HEK293 (cell line): ENCODE measurements around the gene CTF1.

Source experiments
- CTCF ChIA-PET: fragments of 350-600 bp; formaldehyde crosslinking; extraction: SDS; loops from one replicate; lab custom pipeline; 2021; ENCODE audit warnings: antibody characterized with exemption; lab: Yijun Ruan, JAX
- POLR2A ChIA-PET: fragments of 300-600 bp; formaldehyde crosslinking; extraction: SDS; loops from one replicate; lab custom pipeline; 2020; ENCODE audit warnings: antibody characterized with exemption, inconsistent platforms; lab: Yijun Ruan, JAX
- H3K27ac ChIP-seq: fragments of 200-500 bp; sonication (Bioruptor generic); 2 replicates; pipeline ENCODE4 v1.5.1; 2014; ENCODE audit warnings: low read depth, low read length, control low read depth, inconsistent platforms; ENCODE audit errors: extremely low read depth
- H3K36me3 ChIP-seq, 2 experiments: fragments of 200-500 bp in 1 of 2; sonication (Bioruptor generic) in 1 of 2; 1 replicate in 1 of 2; 2 replicates in 1 of 2; pipeline ENCODE4 v1.5.1; 2014 to 2017; ENCODE audit warnings: inconsistent platforms in 2 of 2, low read length in 2 of 2; ENCODE audit not compliant: control insufficient read depth in 2 of 2, insufficient read depth in 1 of 2
- H3K4me1 ChIP-seq: fragments of 200-500 bp; sonication (Bioruptor generic); 2 replicates; pipeline ENCODE4 v1.5.1; 2014; ENCODE audit warnings: mild to moderate bottlenecking, low read length, inconsistent platforms; ENCODE audit not compliant: control insufficient read depth, insufficient read depth
- H3K4me3 ChIP-seq: 2 replicates; pipeline ENCODE4 v1.5.1; 2011; ENCODE audit warnings: low read depth, mild to moderate bottlenecking, control low read depth, low read length, moderate library complexity
- H3K9me3 ChIP-seq: fragments of 200-500 bp; sonication (Bioruptor generic); 2 replicates; pipeline ENCODE4 v1.5.1; 2014; ENCODE audit warnings: low read depth, low read length, inconsistent platforms; ENCODE audit not compliant: control insufficient read depth, insufficient read depth
- ATF2 ChIP-seq: fragments of 450-650 bp; formaldehyde crosslinking; IDR thresholded peaks from 2 replicates; pipeline ENCODE4 v1.5.1; 2016; ENCODE audit warnings: missing biosample characterization, missing genetic modification characterization, low read depth
- KLF9 ChIP-seq: fragments of 450-650 bp; formaldehyde crosslinking; IDR thresholded peaks from 2 replicates; pipeline ENCODE4 v1.5.1; 2016; ENCODE audit warnings: missing biosample characterization, missing genetic modification characterization, low read depth
- OVOL3 ChIP-seq: fragments of 450-650 bp; formaldehyde crosslinking; IDR thresholded peaks from 2 replicates; pipeline ENCODE4 v1.5.1; 2016; ENCODE audit warnings: missing biosample characterization, missing genetic modification characterization
- REST ChIP-seq: fragments of 450-650 bp; formaldehyde crosslinking; IDR thresholded peaks from 2 replicates; pipeline ENCODE4 v1.5.1; 2016; ENCODE audit warnings: missing biosample characterization, missing genetic modification characterization
- YY1 ChIP-seq: fragments of 450-650 bp; formaldehyde crosslinking; IDR thresholded peaks from 2 replicates; pipeline ENCODE4 v1.5.1; 2018; ENCODE audit warnings: missing biosample characterization, missing genetic modification characterization
- ZBTB7A ChIP-seq: fragments of 450-650 bp; formaldehyde crosslinking; IDR thresholded peaks from 2 replicates; pipeline ENCODE4 v1.5.1; 2016; ENCODE audit warnings: low read depth, missing biosample characterization, missing genetic modification characterization
- ZFP41 ChIP-seq: fragments of 450-650 bp; formaldehyde crosslinking; IDR thresholded peaks from 2 replicates; pipeline ENCODE4 v1.5.1; 2016; ENCODE audit warnings: missing biosample characterization, missing genetic modification characterization, borderline replicate concordance
- ZIC2 ChIP-seq: fragments of 450-650 bp; formaldehyde crosslinking; IDR thresholded peaks from 2 replicates; pipeline ENCODE4 v1.5.1; 2016; ENCODE audit warnings: missing biosample characterization, missing genetic modification characterization
- ZNF114 ChIP-seq: fragments of 450-650 bp; formaldehyde crosslinking; IDR thresholded peaks from 2 replicates; pipeline ENCODE4 v1.5.0; 2017; ENCODE audit warnings: missing biosample characterization, missing genetic modification characterization
- ZNF221 ChIP-seq: fragments of 450-650 bp; formaldehyde crosslinking; IDR thresholded peaks from 2 replicates; pipeline ENCODE4 v1.5.1; 2017; ENCODE audit warnings: missing biosample characterization, missing genetic modification characterization, borderline replicate concordance
- ZNF48 ChIP-seq: fragments of 450-650 bp; formaldehyde crosslinking; IDR thresholded peaks from 2 replicates; pipeline ENCODE4 v1.5.1; 2016; ENCODE audit warnings: missing biosample characterization, missing genetic modification characterization
- ZNF488 ChIP-seq: fragments of 450-650 bp; formaldehyde crosslinking; IDR thresholded peaks from 2 replicates; pipeline ENCODE4 v1.5.1; 2016; ENCODE audit warnings: missing biosample characterization, missing genetic modification characterization
- ZNF544 ChIP-seq: fragments of 450-650 bp; formaldehyde crosslinking; IDR thresholded peaks from 2 replicates; pipeline ENCODE4 v1.5.0; 2017; ENCODE audit warnings: missing biosample characterization, missing genetic modification characterization
- ZNF549 ChIP-seq: fragments of 450-650 bp; IDR thresholded peaks from 2 replicates; pipeline ENCODE4 v1.5.1; 2018; ENCODE audit warnings: missing biosample characterization, missing genetic modification characterization, mild to moderate bottlenecking, inconsistent platforms, moderate library complexity
- ZNF624 ChIP-seq: fragments of 450-650 bp; formaldehyde crosslinking; IDR thresholded peaks from 2 replicates; pipeline ENCODE4 v1.5.1; 2017; ENCODE audit warnings: missing biosample characterization, missing genetic modification characterization
- ZNF626 ChIP-seq: fragments of 450-650 bp; sonication (Bioruptor Pico); formaldehyde crosslinking; IDR thresholded peaks from 2 replicates; pipeline ENCODE4 v1.5.1; 2018; ENCODE audit warnings: missing biosample characterization, missing genetic modification characterization, inconsistent platforms
- ZNF704 ChIP-seq: fragments of 450-650 bp; formaldehyde crosslinking; IDR thresholded peaks from 2 replicates; pipeline ENCODE4 v1.5.1; 2016; ENCODE audit warnings: missing biosample characterization, missing genetic modification characterization
- ZNF837 ChIP-seq: fragments of 450-650 bp; formaldehyde crosslinking; IDR thresholded peaks from 2 replicates; pipeline ENCODE4 v1.5.1; 2016; ENCODE audit warnings: missing biosample characterization, missing genetic modification characterization
- ZSCAN18 ChIP-seq: fragments of 450-650 bp; formaldehyde crosslinking; IDR thresholded peaks from 2 replicates; pipeline ENCODE4 v1.5.1; 2016; ENCODE audit warnings: missing biosample characterization, missing genetic modification characterization
- ZSCAN23 ChIP-seq: fragments of 450-650 bp; formaldehyde crosslinking; IDR thresholded peaks from 2 replicates; pipeline ENCODE4 v1.5.1; 2016; ENCODE audit warnings: missing biosample characterization, missing genetic modification characterization

The CTF1 gene

GRCh38 chr16:30931068-30931650, 34.7 kb downstream of the CTF1 start:
- Histone ChIP-seq H3K9me3 (no peaks in the 10 kb centered on the region), H3K4me3 (no peak overlapping the region), H3K4me1 (no peaks in the 10 kb centered on the region)
- TF ChIP-seq ZNF488 (tag by site-specific recombination) (no peak), ZSCAN18 (tag by site-specific recombination) (no peak), ZNF704 (no peak), KLF9 (tag by site-specific recombination) (no peak), ZNF544 (no peak), ATF2 (no peak), ZBTB7A (tag by site-specific recombination) (no peak), ZNF624 (no peak), ZNF221 (tag by site-specific recombination) (no peak), ZNF114 (tag by site-specific recombination) (no peak), ZNF48 (tag by site-specific recombination) (no peak), REST (tag by site-specific recombination) (no peak), ZIC2 (no peak), ZFP41 (no peak), ZNF549 (tag by site-specific recombination) (no peak), OVOL3 (tag by site-specific recombination) (no peak), ZNF837 (tag by site-specific recombination) (no peak), YY1 (no peak), ZNF626 (tag by site-specific recombination) (no peak), ZSCAN23 (tag by site-specific recombination) (no peak)
- TF ChIP-seq, all 188 proteins: peak for 0
- Histone ChIP-seq H3K36me3 (peaks cover 12 to 93% of the 10 kb centered on the region in 2 experiments; a peak in 2 of 3 replicates), H3K27ac (no peak overlapping the region)
- ChIA-PET CTCF (interaction anchor here (0.6 to 3.8 kb wide), 3 partner anchors 11 to 30 kb away, joined by 3 to 26 read pairs (median 6); no protein-coding TSS in a partner anchor), POLR2A (interaction anchor here (0.6 to 1.1 kb wide), 2 partner anchors 13 to 87 kb away, joined by 3 to 11 read pairs; no protein-coding TSS in a partner anchor)
